Measurements from ENCODE around the gene CNOT1. TPM values are rescaled to one million over a fixed set of nuclear protein-coding genes. Genes with fewer than 3 reads are reported as not detected.

CNOT1 gene
- total RNA-seq, 1 donor from 2014 or later, result 266 TPM

GRCh38 chr16:58490065-58490464 is 139.6 kb downstream of the CNOT1 start:
- no peak for TF ChIP-seq CTCF (IDR thresholded peaks at IDR 0.05)
- Mint-ChIP-seq H3K36me3 (ENCODE audit: low read depth) (no peaks in the 10 kb centered on the region), H3K4me1 (peaks cover 2% of the 10 kb centered on the region), H3K27ac (no peak overlapping the region), H3K27me3 (peaks cover 6% of the 10 kb centered on the region), H3K9me3 (no peaks in the 10 kb centered on the region), H3K4me3 (no peak overlapping the region)
- ChIA-PET CTCF (interaction anchor here (6.0 kb wide), 1 partner anchor 153 kb away, joined by 156 read pairs; no protein-coding TSS in a partner anchor), POLR2A (no interaction called here)
- DNase-seq, result no peak
- ATAC-seq (ENCODE audit: low read depth), result no peak
- intact Hi-C loops (cut with micrococcal nuclease), result no loop called here

- DNase-seq (no peak), ATAC-seq (ENCODE audit: low read depth) (no peak)
- H3K27ac Mint-ChIP-seq, result no peak overlapping the region
- no peak for TF ChIP-seq CTCF (IDR thresholded peaks at IDR 0.05)
- peaks cover 3% of the 10 kb centered on the region for H3K27me3 Mint-ChIP-seq
- CTCF ChIA-PET, result interaction anchor here (0.6 to 6.0 kb wide), 7 partner anchors 15 to 200 kb away, joined by 3 to 156 read pairs (median 4); no protein-coding TSS in a partner anchor
- no peaks in the 10 kb centered on the region for H3K36me3 Mint-ChIP-seq (ENCODE audit: low read depth)
- H3K9me3 Mint-ChIP-seq, result no peaks in the 10 kb centered on the region
- H3K4me3 Mint-ChIP-seq, result no peak overlapping the region
- POLR2A ChIA-PET, result interaction anchor here (0.9 kb wide), 1 partner anchor 152 kb away, joined by 3 read pairs; no protein-coding TSS in a partner anchor
- intact Hi-C loops (cut with micrococcal nuclease), result no loop called here
- H3K4me1 Mint-ChIP-seq, result no peaks in the 10 kb centered on the region
These were observed 141.1 kb downstream of the CNOT1 start for GRCh38 chr16:58488531-58488930.

- H3K27ac Mint-ChIP-seq, result no peak overlapping the region
- TF ChIP-seq CTCF (IDR thresholded peaks at IDR 0.05), result peak; percentile 76
These were observed 141.9 kb downstream of the CNOT1 start for GRCh38 chr16:58487566-58488351.

GRCh38 chr16:58485184-58485887 is 144.3 kb downstream of the CNOT1 start:
- no peaks in the 10 kb centered on the region for H3K9me3 Mint-ChIP-seq
- no peak overlapping the region for H3K27ac Mint-ChIP-seq
- intact Hi-C loops (cut with micrococcal nuclease), result no loop called here
- CTCF ChIA-PET, result interaction anchor here (1.2 to 6.0 kb wide), 2 partner anchors 65 to 148 kb away, joined by 3 to 156 read pairs; no protein-coding TSS in a partner anchor
- H3K36me3 Mint-ChIP-seq (ENCODE audit: low read depth), result no peaks in the 10 kb centered on the region
- peaks cover 3% of the 10 kb centered on the region for H3K27me3 Mint-ChIP-seq
- TF ChIP-seq CTCF (IDR thresholded peaks at IDR 0.05), result no peak
- no peak overlapping the region for H3K4me3 Mint-ChIP-seq
- DNase-seq, result no peak
- ATAC-seq (ENCODE audit: low read depth), result no peak
- POLR2A ChIA-PET, result no interaction called here
- H3K4me1 Mint-ChIP-seq, result no peaks in the 10 kb centered on the region

More at GRCh38 chr16:58487566-58488351, 141.9 kb downstream of the CNOT1 start:
- ChIA-PET CTCF (interaction anchor here (0.6 to 6.0 kb wide), 18 partner anchors 12 to 268 kb away, joined by 3 to 156 read pairs (median 4); no protein-coding TSS in a partner anchor), POLR2A (interaction anchor here (0.9 kb wide), 1 partner anchor 151 kb away, joined by 3 read pairs; no protein-coding TSS in a partner anchor)
- Mint-ChIP-seq H3K4me1 (no peaks in the 10 kb centered on the region), H3K27me3 (peaks cover 3% of the 10 kb centered on the region), H3K9me3 (no peaks in the 10 kb centered on the region), H3K36me3 (ENCODE audit: low read depth) (no peaks in the 10 kb centered on the region), H3K4me3 (no peak overlapping the region)
- peak; percentile 89 for ATAC-seq (ENCODE audit: low read depth)
- intact Hi-C loops (cut with micrococcal nuclease), result loop anchor here (1.0 to 2.0 kb wide), 5 partner anchors 143 to 589 kb away; no protein-coding TSS in a partner anchor
- DNase-seq, result peak; percentile 73

- ChIA-PET CTCF (no interaction called here), POLR2A (no interaction called here)
- DNase-seq (no peak), ATAC-seq (ENCODE audit: low read depth) (no peak)
- H3K4me3 Mint-ChIP-seq, result no peak overlapping the region
- H3K27ac Mint-ChIP-seq, result no peak overlapping the region
- no peaks in the 10 kb centered on the region for H3K27me3 Mint-ChIP-seq
- TF ChIP-seq CTCF (IDR thresholded peaks at IDR 0.05), result no peak
- H3K36me3 Mint-ChIP-seq (ENCODE audit: low read depth), result no peaks in the 10 kb centered on the region
- no peaks in the 10 kb centered on the region for H3K9me3 Mint-ChIP-seq
- intact Hi-C loops (cut with micrococcal nuclease), result no loop called here
- H3K4me1 Mint-ChIP-seq, result no peaks in the 10 kb centered on the region
These were observed 147.7 kb downstream of the CNOT1 start for GRCh38 chr16:58481931-58482330.
